ENCODE results near the gene RFLNA. TPM values are rescaled to one million over a fixed set of nuclear protein-coding genes. Genes with fewer than 3 reads are reported as not detected.

Gene RFLNA
- polyA plus RNA-seq, 1 donor from 2014 or later, result 9.6 TPM

GRCh38 chr12:124340080-124340900 lies 45.4 kb downstream of the RFLNA start:
- H3K9me3 ChIP-seq (ENCODE audit: low read length), result no peaks in the 10 kb centered on the region
- H3K27me3 ChIP-seq (ENCODE audit: insufficient read depth, low read depth, low read length), result no peaks in the 10 kb centered on the region
- peaks cover 4% of the 10 kb centered on the region for H3K36me3 ChIP-seq (ENCODE audit: insufficient read depth, low read length)
- no peak overlapping the region for H3K4me2 ChIP-seq (ENCODE audit: low read length)
- no peak overlapping the region for H3K9ac ChIP-seq (ENCODE audit: low read length)
- H3K27ac ChIP-seq (ENCODE audit: low read length), result no peak overlapping the region
- no peaks in the 10 kb centered on the region for H4K20me1 ChIP-seq (ENCODE audit: insufficient read depth)
- no peak overlapping the region for H2AFZ ChIP-seq (ENCODE audit: low read depth, low read length)
- no peak overlapping the region for H3K4me3 ChIP-seq (ENCODE audit: low read length)
- H3K9me2 ChIP-seq (ENCODE audit: insufficient read depth, low read length), result no peaks in the 10 kb centered on the region
- TF ChIP-seq MXI1 (conservative IDR thresholded peaks at IDR 0.05; ENCODE audit: poor library complexity, severe bottlenecking), result no peak
- no peak for TF ChIP-seq CTCF (IDR thresholded peaks at IDR 0.05; ENCODE audit: poor library complexity, severe bottlenecking)
- no peak for TF ChIP-seq TAF1 (IDR thresholded peaks at IDR 0.05; ENCODE audit: low read depth)
- no peak for TF ChIP-seq REST (IDR thresholded peaks at IDR 0.05; ENCODE audit: borderline replicate concordance)
- TF ChIP-seq SMC3 (conservative IDR thresholded peaks at IDR 0.05; ENCODE audit: poor library complexity), result no peak
- TF ChIP-seq RAD21 (conservative IDR thresholded peaks at IDR 0.05), result no peak
- H3K79me2 ChIP-seq (replicated peaks; ENCODE audit: insufficient read depth, low read length), result no peaks in the 10 kb centered on the region
- no peaks in the 10 kb centered on the region for H3F3A ChIP-seq (ENCODE audit: insufficient read depth, low read length, poor library complexity, severe bottlenecking)

- no peak overlapping the region for H3K9ac ChIP-seq (ENCODE audit: low read length)
- peaks cover 12% of the 10 kb centered on the region for H3K36me3 ChIP-seq (ENCODE audit: insufficient read depth, low read length)
- no peaks in the 10 kb centered on the region for H3K9me3 ChIP-seq (ENCODE audit: low read length)
- no peak overlapping the region for H3K27ac ChIP-seq (ENCODE audit: low read length)
- H3K4me2 ChIP-seq (ENCODE audit: low read length), result no peak overlapping the region
- no peak overlapping the region for H3K4me3 ChIP-seq (ENCODE audit: low read length)
- no peaks in the 10 kb centered on the region for H3K27me3 ChIP-seq (ENCODE audit: insufficient read depth, low read depth, low read length)
- no peak for TF ChIP-seq POLR2AphosphoS5 (IDR thresholded peaks at IDR 0.05)
- no peaks in the 10 kb centered on the region for H4K20me1 ChIP-seq (ENCODE audit: insufficient read depth)
- no peaks in the 10 kb centered on the region for H3K9me2 ChIP-seq (ENCODE audit: insufficient read depth, low read length)
- H2AFZ ChIP-seq (ENCODE audit: low read depth, low read length), result no peak overlapping the region
- H3F3A ChIP-seq (ENCODE audit: insufficient read depth, low read length, poor library complexity, severe bottlenecking), result no peaks in the 10 kb centered on the region
- H3K79me2 ChIP-seq (replicated peaks; ENCODE audit: insufficient read depth, low read length), result no peaks in the 10 kb centered on the region
These were observed 46.8 kb downstream of the RFLNA start for GRCh38 chr12:124341645-124342069.

GRCh38 chr12:124344022-124344421 lies 49.1 kb downstream of the RFLNA start:
- H3K27ac ChIP-seq (ENCODE audit: low read length), result no peak overlapping the region
- H3K9me2 ChIP-seq (ENCODE audit: insufficient read depth, low read length), result no peaks in the 10 kb centered on the region
- H3F3A ChIP-seq (ENCODE audit: insufficient read depth, low read length, poor library complexity, severe bottlenecking), result no peaks in the 10 kb centered on the region
- no peak overlapping the region for H3K9ac ChIP-seq (ENCODE audit: low read length)
- no peaks in the 10 kb centered on the region for H3K79me2 ChIP-seq (replicated peaks; ENCODE audit: insufficient read depth, low read length)
- H4K20me1 ChIP-seq (ENCODE audit: insufficient read depth), result no peaks in the 10 kb centered on the region
- no peak overlapping the region for H3K4me3 ChIP-seq (ENCODE audit: low read length)
- no peak for TF ChIP-seq MXI1 (conservative IDR thresholded peaks at IDR 0.05; ENCODE audit: poor library complexity, severe bottlenecking)
- no peak for TF ChIP-seq SMC3 (conservative IDR thresholded peaks at IDR 0.05; ENCODE audit: poor library complexity)
- no peak for TF ChIP-seq REST (IDR thresholded peaks at IDR 0.05; ENCODE audit: borderline replicate concordance)
- TF ChIP-seq TAF1 (IDR thresholded peaks at IDR 0.05; ENCODE audit: low read depth), result no peak
- TF ChIP-seq EP300 (conservative IDR thresholded peaks at IDR 0.05; ENCODE audit: poor library complexity, severe bottlenecking), result no peak
- no peak for TF ChIP-seq EZH2 (IDR thresholded peaks at IDR 0.05; ENCODE audit: borderline replicate concordance, insufficient read depth, low read length, poor library complexity, severe bottlenecking)
- TF ChIP-seq CTCF (IDR thresholded peaks at IDR 0.05; ENCODE audit: poor library complexity, severe bottlenecking), result no peak
- TF ChIP-seq RAD21 (conservative IDR thresholded peaks at IDR 0.05), result no peak
- TF ChIP-seq POLR2AphosphoS5 (IDR thresholded peaks at IDR 0.05), result no peak
- H2AFZ ChIP-seq (ENCODE audit: low read depth, low read length), result no peak overlapping the region
- H3K4me2 ChIP-seq (ENCODE audit: low read length), result no peak overlapping the region
- no peaks in the 10 kb centered on the region for H3K9me3 ChIP-seq (ENCODE audit: low read length)
- H3K36me3 ChIP-seq (ENCODE audit: insufficient read depth, low read length), result peaks cover 12% of the 10 kb centered on the region
- H3K27me3 ChIP-seq (ENCODE audit: insufficient read depth, low read depth, low read length), result no peaks in the 10 kb centered on the region
